Limb (tissue), 2 donors: ENCODE data around the gene SPTB.

Source experiments
- DNase-seq, 2 donors: peaks; one replicate each; pipeline ENCODE4 v3.0.0-alpha.2; 2016; ENCODE audit errors: extremely low spot score in 2 of 2

Gene SPTB

DNA sequence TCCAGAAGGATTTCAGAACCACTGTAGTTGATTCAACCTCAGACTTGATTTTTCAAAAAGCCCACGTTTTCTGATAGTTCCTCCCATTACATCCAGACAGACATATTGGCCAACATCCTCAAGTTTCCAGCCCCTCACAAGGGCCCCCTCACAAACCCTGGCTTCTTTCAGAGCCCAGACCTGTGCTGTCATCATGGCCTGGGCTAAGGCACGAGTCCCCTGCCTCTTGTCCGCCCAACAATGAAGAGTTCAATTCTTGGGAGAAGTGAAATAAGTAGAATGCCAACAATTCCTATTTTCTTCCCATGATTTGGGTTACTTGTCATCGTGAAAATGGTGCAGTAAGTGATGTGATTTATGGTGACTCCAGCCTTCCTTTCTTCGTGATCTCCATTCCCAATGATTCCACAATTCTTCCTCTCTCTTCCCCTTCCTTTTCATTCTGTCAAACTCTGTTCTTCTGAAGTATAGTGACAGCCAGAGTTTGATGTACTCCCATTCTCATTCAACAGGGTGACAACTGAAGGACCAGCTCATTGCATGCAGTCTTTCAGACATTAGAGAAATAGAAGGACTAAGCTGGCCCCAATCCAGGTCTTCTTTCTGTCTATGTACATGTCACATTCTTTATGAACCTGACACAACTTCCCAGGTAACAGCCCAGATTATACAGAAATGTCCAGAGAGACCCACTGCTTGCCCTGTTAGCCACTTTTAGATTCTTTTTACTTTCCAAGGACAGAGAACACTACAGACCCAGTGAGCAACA is 29.2 kb downstream of the SPTB start:
- DNase-seq, result no peak

DNA sequence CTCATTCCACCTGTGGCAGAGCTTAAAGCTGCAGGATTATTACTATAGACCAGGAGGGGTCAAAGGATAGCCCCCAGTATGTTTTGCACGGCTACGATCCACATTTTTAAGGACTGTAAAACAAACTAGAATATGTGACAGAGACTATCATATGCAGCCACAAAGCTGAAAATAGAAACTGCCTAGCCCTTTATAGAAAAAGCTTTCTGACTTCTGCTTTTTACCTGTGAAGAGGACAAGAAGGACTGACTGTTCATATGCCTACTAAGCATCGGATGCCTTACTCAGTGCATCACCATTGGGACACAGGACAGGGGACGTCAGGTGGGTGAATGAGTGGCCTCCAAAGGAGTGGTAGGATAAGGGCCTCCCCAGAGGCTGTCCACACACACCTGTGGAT is 29.8 kb downstream of the SPTB start:
- DNase-seq, result no peak

GRCh38 chr14:64848239-64848638 is 31.5 kb downstream of the SPTB start:
- no peak for DNase-seq

- no peak for DNase-seq
Observed at GRCh38 chr14:64846319-64846718, 33.4 kb downstream of the SPTB start.

DNA sequence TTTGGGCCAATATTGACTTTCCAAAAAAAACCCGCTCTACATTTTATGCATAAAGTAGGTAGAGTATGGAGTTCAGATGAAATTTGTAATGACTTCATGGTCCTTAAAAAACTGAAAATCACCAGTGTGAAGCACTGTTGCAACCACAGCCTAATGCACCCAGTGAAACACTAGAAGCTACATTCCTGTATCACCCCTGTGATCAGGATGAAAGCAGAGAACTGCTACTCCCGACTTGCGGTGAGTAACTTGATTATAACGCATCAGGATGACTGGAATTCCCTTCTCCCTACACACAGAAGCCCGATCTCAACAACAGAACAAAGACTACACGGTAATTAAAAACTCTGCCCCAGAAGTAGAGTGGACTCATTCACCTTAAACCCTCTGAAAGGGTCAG is 33.8 kb downstream of the SPTB start:
- DNase-seq, result no peak

DNA sequence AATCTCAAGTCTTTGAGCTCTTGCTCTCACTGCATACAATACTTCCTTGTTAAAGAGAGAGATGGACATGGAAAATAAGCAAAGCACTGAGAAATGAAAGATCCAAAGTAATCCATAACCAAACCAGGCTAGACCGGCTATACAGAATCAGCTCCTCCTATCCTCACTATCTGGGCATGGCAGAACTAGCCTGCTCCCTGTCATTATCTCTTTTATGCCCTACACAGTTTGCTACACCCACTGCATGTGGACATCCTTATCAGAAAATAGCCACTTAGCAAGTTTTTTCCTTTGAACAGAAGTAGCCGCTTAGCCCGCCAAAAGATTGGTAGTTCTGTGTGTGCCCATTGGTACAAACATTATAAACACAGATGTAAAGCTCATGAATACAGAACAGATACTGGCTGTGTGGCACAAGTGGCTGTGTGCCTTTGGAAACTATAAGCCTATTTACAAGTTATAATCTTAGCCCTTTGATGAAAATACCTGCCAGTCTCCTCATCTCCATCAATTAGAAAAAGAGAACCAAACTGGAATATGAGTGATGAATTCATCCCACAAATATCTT is 34.7 kb downstream of the SPTB start:
- no peak for DNase-seq

DNA sequence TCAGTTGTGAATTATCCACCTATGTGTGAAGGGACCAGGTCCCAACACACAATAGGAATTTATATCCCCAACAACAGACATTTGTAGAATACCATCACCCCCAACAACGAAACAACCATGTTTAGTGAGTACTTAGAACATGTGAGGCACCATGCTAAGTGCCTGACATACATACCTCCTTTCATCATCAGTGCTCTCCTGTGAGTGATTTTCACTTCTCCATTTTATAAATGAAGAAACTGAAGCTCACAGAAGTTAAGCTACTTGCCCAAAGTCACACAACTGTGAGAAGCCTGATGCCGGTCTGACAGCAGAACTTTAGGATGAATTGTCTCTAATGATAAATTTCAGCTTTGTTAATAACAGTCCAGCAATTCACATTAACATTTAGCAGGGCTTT is 35.4 kb downstream of the SPTB start:
- DNase-seq, result no peak

DNA sequence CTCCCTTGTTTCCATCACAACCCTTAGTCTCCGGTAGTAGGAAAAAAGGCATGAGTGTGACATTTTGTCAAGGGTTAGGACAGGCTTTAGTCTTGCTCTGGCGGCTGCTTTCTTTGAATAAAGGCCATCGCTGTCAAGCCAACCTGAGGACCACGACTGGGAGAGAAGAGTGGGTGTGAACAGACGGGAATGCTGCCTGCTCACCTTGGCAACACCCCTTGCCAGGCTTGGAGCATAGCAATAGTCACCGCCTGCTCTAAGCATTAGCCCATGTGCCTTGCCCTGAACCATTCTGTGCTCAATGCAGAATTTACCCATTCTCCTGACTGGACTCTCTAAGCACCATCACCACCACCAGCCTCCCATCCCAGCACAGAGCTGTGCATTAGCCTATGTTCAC is 36.2 kb downstream of the SPTB start:
- no peak for DNase-seq

DNA sequence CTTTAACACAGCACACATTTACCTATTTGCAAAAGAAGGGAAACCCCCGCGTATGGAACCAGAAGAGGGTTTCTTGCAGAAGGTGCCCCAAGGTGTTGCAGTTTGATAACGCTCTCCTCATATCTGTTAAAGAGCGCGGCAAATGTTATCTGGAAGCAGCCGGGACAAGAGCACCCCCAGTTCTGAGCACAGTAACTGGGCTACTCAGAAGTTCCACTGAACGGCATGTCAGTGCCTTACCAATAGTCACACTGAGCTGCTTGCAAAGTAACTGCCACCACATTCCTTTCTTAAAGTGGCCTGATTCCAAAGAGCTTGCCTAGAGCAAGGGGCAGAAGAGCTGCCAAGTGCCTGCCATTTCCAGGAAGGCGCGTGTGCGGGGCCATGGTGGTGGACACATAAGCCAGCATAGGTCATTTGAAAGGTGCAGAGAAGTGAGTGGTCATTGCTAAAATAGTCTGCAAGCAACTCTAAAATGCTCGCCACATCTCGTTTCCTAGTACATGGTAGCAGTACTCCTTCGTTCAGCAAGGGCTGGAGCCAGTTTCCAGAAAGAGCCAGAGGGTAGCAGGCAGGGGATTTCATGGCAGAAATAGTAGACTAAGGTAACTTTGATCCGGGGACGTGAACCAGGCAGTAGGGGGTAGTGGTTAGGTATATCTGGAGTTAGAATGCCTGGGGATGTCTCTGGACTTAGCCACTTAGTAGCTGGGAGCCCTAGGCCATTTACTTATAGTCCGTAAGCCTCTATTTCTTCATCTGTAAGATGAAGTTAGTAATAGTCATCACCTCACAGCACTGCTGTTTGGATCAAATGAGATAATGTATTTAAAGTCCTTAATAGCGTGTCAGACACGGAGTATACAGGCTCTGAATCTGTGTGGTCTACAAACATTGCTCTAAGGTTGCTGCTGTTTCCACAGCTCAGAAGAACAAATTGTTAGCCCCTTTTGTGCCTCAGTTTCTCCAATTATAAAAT is 37.6 kb downstream of the SPTB start:
- no peak for DNase-seq

GRCh38 chr14:64841121-64841651 is 38.5 kb downstream of the SPTB start:
- DNase-seq, result peak in 1 of 2 donors; percentile 14

GRCh38 chr14:64838656-64839055 is 41.1 kb downstream of the SPTB start:
- DNase-seq, result no peak

- no peak for DNase-seq
Observed at GRCh38 chr14:64835431-64835830, 44.3 kb downstream of the SPTB start.

DNA sequence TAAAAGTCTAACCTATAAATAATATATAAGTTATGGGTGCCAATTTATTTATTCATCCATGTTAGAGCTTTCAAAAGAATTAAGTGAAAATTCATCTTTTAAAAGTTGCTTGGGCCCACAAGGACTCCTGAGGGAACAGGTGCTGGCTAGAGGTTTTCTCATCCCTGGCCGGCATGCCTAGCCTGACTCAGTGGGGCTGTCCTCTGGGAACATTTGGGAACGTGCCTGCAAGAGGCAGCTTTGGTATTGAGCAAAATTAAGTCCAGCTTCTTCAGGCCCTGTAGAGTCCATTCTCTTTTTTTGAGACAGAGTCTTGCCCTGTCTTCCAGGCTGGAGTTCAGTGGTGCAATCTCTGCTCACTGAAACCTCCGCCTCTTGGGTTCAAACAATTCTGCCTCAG is 44.7 kb downstream of the SPTB start:
- no peak for DNase-seq

GRCh38 chr14:64831419-64831818 is 48.3 kb downstream of the SPTB start:
- DNase-seq, result no peak

DNA sequence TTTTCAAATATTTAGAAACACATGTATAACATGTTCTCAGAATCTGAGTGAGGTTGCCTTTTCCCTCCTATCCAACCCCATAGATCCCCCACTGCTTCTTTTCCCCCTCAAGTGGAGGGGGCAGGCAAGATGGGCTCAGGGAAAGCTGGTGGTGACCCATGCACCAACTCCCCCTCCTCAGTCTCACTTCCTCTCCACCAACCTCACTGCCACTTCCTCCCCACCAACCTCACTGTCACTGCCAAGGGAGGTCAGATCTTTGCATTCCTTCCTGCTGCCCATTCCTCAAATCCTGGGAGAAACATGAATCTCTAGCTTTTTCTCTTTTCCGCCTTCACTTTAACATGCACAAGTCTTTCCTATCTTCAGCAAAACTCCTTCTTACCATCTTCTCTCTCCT is 48.7 kb downstream of the SPTB start:
- DNase-seq, result no peak

GRCh38 chr14:64828071-64828470 is 51.6 kb downstream of the SPTB start:
- DNase-seq, result no peak

GRCh38 chr14:64826845-64827244 is 52.9 kb downstream of the SPTB start:
- no peak for DNase-seq

- DNase-seq, result no peak
Observed at GRCh38 chr14:64826333-64826732, 53.4 kb downstream of the SPTB start.

- peak in 1 of 2 donors; percentile 51 for DNase-seq
Observed at GRCh38 chr14:64825509-64825908, 54.2 kb downstream of the SPTB start.

GRCh38 chr14:64825006-64825405 is 54.7 kb downstream of the SPTB start:
- no peak for DNase-seq

GRCh38 chr14:64824471-64824870 is 55.2 kb downstream of the SPTB start:
- no peak for DNase-seq

DNA sequence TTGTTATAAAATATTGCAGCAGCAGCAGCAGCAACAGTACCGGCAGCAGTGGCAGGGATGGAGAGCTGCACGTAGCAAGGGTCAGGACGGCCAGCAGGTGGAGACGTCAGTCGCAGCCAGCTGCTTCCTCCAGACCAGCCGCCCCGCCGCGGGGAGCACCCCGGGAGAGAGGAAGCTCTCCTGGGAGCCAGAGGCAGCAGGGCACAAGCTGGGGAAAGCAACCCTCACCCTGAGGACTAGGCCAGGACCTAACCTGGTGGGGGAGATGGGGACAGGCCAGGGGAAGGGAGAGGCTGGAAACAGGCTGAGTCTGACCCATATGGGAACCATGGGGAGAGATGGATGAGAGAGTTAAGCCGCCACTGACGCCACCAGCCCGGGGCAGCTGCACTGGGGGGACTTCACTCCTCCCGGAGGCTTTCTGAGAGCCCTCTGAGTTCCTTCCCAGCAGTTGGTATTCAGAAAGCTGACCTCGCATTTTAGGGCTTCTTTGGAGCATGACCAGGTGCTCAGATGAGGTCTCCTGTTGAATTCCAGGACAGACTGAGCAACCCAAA is 56.3 kb downstream of the SPTB start:
- DNase-seq, result peak; percentile 51 to 82
